ENCODE data around the gene TRIM6. TPM values are rescaled to one million over a fixed set of nuclear protein-coding genes. Genes with fewer than 3 reads are reported as not detected.

The TRIM6 gene
- total and polyA plus RNA-seq, 9 of the 15 experiments (the other 6 are each of a cell fraction or from before 2014, with no cell fraction given): 5.0 to 11.8 (median 8.7) TPM

GRCh38 chr11:5564259-5565019 lies 32.0 kb upstream of the TRIM6 start (continued):
- TF ChIP-seq CLOCK (CRISPR knock-in tag; IDR thresholded peaks at IDR 0.05; ENCODE audit: borderline replicate concordance): no peak
- no peak for TF ChIP-seq POLR2A (conservative IDR thresholded peaks at IDR 0.05)
- no peak for TF ChIP-seq TRIM28 (IDR thresholded peaks at IDR 0.05)
- TF ChIP-seq, protein P1, sequence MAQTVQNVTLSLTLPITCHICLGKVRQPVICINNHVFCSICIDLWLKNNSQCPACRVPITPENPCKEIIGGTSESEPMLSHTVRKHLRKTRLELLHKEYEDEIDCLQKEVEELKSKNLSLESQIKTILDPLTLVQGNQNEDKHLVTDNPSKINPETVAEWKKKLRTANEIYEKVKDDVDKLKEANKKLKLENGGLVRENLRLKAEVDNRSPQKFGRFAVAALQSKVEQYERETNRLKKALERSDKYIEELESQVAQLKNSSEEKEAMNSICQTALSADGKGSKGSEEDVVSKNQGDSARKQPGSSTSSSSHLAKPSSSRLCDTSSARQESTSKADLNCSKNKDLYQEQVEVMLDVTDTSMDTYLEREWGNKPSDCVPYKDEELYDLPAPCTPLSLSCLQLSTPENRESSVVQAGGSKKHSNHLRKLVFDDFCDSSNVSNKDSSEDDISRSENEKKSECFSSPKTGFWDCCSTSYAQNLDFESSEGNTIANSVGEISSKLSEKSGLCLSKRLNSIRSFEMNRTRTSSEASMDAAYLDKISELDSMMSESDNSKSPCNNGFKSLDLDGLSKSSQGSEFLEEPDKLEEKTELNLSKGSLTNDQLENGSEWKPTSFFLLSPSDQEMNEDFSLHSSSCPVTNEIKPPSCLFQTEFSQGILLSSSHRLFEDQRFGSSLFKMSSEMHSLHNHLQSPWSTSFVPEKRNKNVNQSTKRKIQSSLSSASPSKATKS (CRISPR knock-in tag; IDR thresholded peaks at IDR 0.05): no peak
- no peak for TF ChIP-seq MEF2D (tag; conservative IDR thresholded peaks at IDR 0.05; ENCODE audit: low read depth)
- TF ChIP-seq XRCC4 (IDR thresholded peaks at IDR 0.05; ENCODE audit: extremely low read depth, insufficient read depth, insufficient read length): no peak
- TF ChIP-seq MTA1 (IDR thresholded peaks at IDR 0.05; ENCODE audit: borderline replicate concordance): no peak
- TF ChIP-seq REST (IDR thresholded peaks at IDR 0.05; ENCODE audit: borderline replicate concordance): no peak
- no peak for TF ChIP-seq REST (CRISPR knock-in tag; IDR thresholded peaks at IDR 0.05; ENCODE audit: low read depth)
- TF ChIP-seq CREB1 (IDR thresholded peaks at IDR 0.05): no peak
- TF ChIP-seq CREB1 (CRISPR knock-in tag; IDR thresholded peaks at IDR 0.05): no peak
- peak; percentile 59; the same call in 1 of the 2 replicates for TF ChIP-seq C11orf30 (IDR thresholded peaks at IDR 0.05; ENCODE audit: low read depth)
- no peak for TF ChIP-seq RBM25 (IDR thresholded peaks at IDR 0.05; ENCODE audit: low read depth, low read length, severe bottlenecking)
- TF ChIP-seq EP400 (IDR thresholded peaks at IDR 0.05): 0 out of 2 replicates have a peak, but pooled peaks have one; percentile 29
- no peak for TF ChIP-seq ZNF146 (CRISPR knock-in tag; IDR thresholded peaks at IDR 0.05; ENCODE audit: unreplicated experiment)
- TF ChIP-seq KDM2B (CRISPR knock-in tag; IDR thresholded peaks at IDR 0.05): no peak
- no peak for TF ChIP-seq POU5F1 (IDR thresholded peaks at IDR 0.05; ENCODE audit: borderline replicate concordance, low read depth, low read length, partially characterized antibody)
